ENCODE results near the gene TMOD1. TPM values are rescaled to one million over a fixed set of nuclear protein-coding genes. Genes with fewer than 3 reads are reported as not detected.

Gene TMOD1
- total and polyA plus RNA-seq, 2 of the 8 experiments (the other 6 are each of a cell fraction or from before 2014, with no cell fraction given), result 0.17 to 0.88 TPM

DNA sequence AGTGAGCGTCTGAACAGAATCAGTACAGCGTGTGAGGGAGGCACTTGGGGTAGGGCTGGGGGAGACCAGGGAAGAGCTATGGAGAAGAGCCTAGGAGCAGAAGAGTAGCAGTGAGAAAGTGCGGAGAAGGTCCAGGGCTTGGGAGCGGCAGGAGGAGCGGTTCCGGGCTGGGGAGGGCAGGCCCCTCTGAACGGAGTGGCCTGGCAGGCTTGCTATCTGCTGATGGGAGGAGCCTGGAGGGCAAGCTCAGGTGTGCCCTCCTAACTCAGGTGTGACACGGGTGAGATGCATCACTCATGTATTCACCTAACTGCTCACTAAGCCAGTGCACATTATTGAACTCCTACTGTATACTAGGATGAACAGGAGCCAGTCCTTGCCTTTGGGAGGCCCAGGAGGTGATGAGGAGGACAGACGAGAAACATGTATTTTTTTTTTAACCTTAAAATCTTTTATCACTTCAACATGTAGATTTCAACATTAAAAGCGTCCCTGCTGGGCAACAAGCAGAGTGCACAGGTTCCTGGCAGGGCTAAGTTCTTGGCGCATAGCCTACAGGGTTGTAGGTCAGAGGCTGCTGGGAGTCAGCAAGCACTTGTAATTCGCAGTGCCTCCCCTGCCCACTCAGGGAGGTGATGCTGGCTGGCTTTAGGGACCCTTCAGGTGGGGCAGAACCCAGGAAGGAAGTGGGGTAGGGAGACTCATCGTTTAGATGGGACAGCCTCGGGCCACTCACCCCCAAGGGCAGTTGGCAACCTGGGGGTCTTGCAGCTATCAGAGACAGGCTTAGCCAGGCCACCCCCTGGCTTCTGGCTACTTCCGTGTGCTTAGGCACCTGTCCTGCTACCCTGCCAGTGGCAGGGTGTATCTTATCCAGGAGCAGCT is 55.5 kb downstream of the TMOD1 start:
- Histone ChIP-seq H3K4me3 (ENCODE audit: extremely low read depth in 1 of 4, insufficient read depth in 2 of 4, low read depth in 3 of 4, low read length in 4 of 4) (no peak overlapping the region), H4K91ac (replicated peaks; ENCODE audit: insufficient read length, low read length) (no peak overlapping the region), H2BK15ac (ENCODE audit: low read length) (no peak overlapping the region), H3K4me1 (replicated peaks in 1 of 4; ENCODE audit: control insufficient read depth in 3 of 4, insufficient read depth in 4 of 4, low read length in 3 of 4) (peaks cover 0 to 2% (median under 1%) of the 10 kb centered on the region in 4 experiments; a peak in 2 of 7 replicates), H3K9me3 (ENCODE audit: insufficient read depth in 2 of 2, low read depth in 1 of 2, low read length in 1 of 2) (no peaks in the 10 kb centered on the region), H3K4me2 (ENCODE audit: insufficient read depth in 1 of 2, low read depth in 2 of 2, low read length in 2 of 2) (no peak overlapping the region), H2BK5ac (ENCODE audit: low read depth, low read length) (no peak overlapping the region), H2BK20ac (ENCODE audit: low read length) (no peak overlapping the region), H3K27ac (ENCODE audit: low read depth, low read length) (no peak overlapping the region), H2AFZ (ENCODE audit: low read length) (no peak overlapping the region), H3K27me3 (replicated peaks in 1 of 4; ENCODE audit: control insufficient read depth in 3 of 4, extremely low read depth in 1 of 4, insufficient read depth in 3 of 4, low read length in 3 of 4) (no peaks in the 10 kb centered on the region; a peak in 1 of 7 replicates), H3K4ac (replicated peaks; ENCODE audit: insufficient read length, low read depth, low read length) (no peak overlapping the region), H3K79me1 (ENCODE audit: low read depth, low read length) (no peaks in the 10 kb centered on the region), H3K79me2 (ENCODE audit: control insufficient read depth in 1 of 2, insufficient read depth in 2 of 2, low read length in 2 of 2) (no peaks in the 10 kb centered on the region), H3K23ac (ENCODE audit: insufficient read length) (no peak overlapping the region), H4K8ac (ENCODE audit: extremely low read depth, insufficient read depth, low read length) (no peak overlapping the region), H4K20me1 (replicated peaks in 1 of 2; ENCODE audit: control insufficient read depth in 1 of 2, insufficient read depth in 2 of 2, low read length in 2 of 2) (no peaks in the 10 kb centered on the region), H2BK120ac (replicated peaks; ENCODE audit: low read depth, low read length) (no peak overlapping the region), H3K23me2 (ENCODE audit: low read depth, low read length) (no peaks in the 10 kb centered on the region), H3K56ac (replicated peaks; ENCODE audit: insufficient read length, low read depth, low read length) (no peak overlapping the region), H3K14ac (ENCODE audit: insufficient read length) (no peak overlapping the region), H2BK12ac (ENCODE audit: low read depth, low read length) (no peak overlapping the region), H3K36me3 (ENCODE audit: control insufficient read depth in 2 of 4, insufficient read depth in 4 of 4, low read length in 3 of 4) (no peaks in the 10 kb centered on the region), H2AK5ac (ENCODE audit: low read depth, low read length) (no peak overlapping the region), H3K18ac (ENCODE audit: extremely low read depth, low read length) (no peak overlapping the region), H3K9ac (replicated peaks in 1 of 4; ENCODE audit: extremely low read depth in 1 of 4, low read depth in 3 of 4, low read length in 3 of 4) (no peak overlapping the region), H4K5ac (ENCODE audit: insufficient read length, low read depth, low read length) (no peak overlapping the region)
- CTCF ChIA-PET (ENCODE audit: partially characterized antibody), result interaction anchor here (0.6 to 0.8 kb wide), 3 partner anchors 12 to 56 kb away, joined by 3 to 5 read pairs (median 3); no protein-coding TSS in a partner anchor
- FAIRE-seq (no peak), DNase-seq (ENCODE audit: low read depth in 1 of 2, low spot score in 2 of 2) (no peak)
- POLR2A ChIA-PET (ENCODE audit: partially characterized antibody), result interaction anchor here (1.0 kb wide), 1 partner anchor 10 kb away, joined by 3 read pairs; no protein-coding TSS in a partner anchor
- WGBS, 2 experiments (ENCODE audit: extremely low coverage in 1 of 2, insufficient coverage in 1 of 2, insufficient read length in 1 of 2, insufficient replicate concordance in 2 of 2, low coverage in 1 of 2, low lambda C conversion rate in 2 of 2, missing lambda C conversion rate in 1 of 2), result 86% methylated on average over 15 of the region's 15 CpGs; no CpG with 5 or more reads in 1 of the 2 experiments
- TF ChIP-seq CEBPB (IDR thresholded peaks at IDR 0.05; ENCODE audit: low read depth, low read length), result no peak
- TF ChIP-seq SP4 (IDR thresholded peaks at IDR 0.05; ENCODE audit: low read length), result no peak
- TF ChIP-seq, protein P1, sequence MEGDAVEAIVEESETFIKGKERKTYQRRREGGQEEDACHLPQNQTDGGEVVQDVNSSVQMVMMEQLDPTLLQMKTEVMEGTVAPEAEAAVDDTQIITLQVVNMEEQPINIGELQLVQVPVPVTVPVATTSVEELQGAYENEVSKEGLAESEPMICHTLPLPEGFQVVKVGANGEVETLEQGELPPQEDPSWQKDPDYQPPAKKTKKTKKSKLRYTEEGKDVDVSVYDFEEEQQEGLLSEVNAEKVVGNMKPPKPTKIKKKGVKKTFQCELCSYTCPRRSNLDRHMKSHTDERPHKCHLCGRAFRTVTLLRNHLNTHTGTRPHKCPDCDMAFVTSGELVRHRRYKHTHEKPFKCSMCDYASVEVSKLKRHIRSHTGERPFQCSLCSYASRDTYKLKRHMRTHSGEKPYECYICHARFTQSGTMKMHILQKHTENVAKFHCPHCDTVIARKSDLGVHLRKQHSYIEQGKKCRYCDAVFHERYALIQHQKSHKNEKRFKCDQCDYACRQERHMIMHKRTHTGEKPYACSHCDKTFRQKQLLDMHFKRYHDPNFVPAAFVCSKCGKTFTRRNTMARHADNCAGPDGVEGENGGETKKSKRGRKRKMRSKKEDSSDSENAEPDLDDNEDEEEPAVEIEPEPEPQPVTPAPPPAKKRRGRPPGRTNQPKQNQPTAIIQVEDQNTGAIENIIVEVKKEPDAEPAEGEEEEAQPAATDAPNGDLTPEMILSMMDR (IDR thresholded peaks at IDR 0.05; ENCODE audit: control extremely low read depth in 1 of 3, insufficient read depth in 1 of 3, low read depth in 1 of 3, low read length in 3 of 3), result no peak
- no peak for TF ChIP-seq HDAC6 (IDR thresholded peaks at IDR 0.05; ENCODE audit: low read depth, low read length)

Data from H1 (cell line).